Measurements from ENCODE around the gene TLK2.
A peak's percentile ranks its signal among the peaks of the same experiment; 100 is the strongest.
"Not testable (repeated sequence)": the region's sequence is repeated elsewhere in the genome, so short reads cannot be mapped to it uniquely, and the experiment has no call there.

The TLK2 gene

DNA sequence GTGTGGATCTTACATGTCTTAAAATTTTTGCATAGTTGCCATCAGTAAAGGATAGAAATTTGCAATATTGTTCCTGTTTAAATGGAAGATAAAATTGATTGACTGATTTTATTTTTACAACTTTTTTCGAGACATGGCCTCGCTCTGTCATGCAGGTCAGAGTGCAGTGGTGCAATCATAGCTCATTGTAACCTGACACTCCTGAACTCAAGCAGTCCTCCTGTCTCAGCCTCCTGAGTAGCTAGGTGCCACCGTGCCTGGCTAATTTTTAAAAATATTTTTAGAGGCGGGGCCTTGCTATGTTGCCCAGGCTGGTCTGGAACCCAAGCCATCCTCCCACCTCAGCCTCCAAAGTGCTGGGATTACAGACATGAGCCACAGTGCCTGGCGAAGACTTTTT is 42.7 kb downstream of the TLK2 start:
- not testable (repeated sequence) for DNase-seq (ENCODE audit: low read depth); H3K4me3 ChIP-seq (ENCODE audit: low read depth, low read length)

DNA sequence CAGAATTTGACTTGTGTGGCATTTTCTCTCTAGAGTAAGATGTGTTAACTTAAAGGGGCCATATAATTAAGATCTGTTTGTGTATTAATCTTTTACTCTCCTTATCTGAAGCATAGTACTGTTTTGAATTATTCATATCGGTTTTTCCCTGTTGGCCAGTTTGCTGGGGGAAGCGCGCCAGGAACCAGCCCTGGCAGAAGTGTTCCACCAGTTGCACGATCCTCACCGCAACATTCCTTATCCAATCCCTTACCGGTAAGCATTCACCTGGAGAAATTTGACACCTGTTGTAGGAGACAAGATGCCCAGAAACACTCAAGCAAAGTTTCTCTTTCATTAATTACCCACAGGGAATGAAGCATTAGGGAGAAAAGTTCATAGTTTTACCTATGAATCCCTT is 45.5 kb downstream of the TLK2 start:
- not testable (repeated sequence) for H3K4me3 ChIP-seq (ENCODE audit: low read depth, low read length); DNase-seq (ENCODE audit: low read depth)

DNA sequence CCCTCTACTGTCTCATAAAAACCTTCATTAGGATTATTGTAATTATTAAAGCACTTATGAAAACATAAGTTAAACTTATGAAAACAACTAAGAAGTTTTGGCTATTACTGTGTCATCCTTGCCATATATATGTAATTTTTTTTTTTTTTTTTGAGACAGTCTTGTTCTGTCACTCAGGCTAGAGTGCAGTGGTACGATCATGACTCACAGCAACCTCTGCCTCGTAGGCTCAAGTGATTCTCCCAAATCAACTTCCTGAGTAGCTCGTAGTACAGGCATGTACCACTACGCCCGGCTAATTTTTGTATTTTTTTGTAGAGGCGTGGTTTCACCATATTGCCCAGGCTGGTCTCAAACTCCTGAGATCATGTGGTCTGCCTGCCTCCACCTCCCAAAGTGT is 46.7 kb downstream of the TLK2 start:
- DNase-seq (ENCODE audit: low read depth); H3K4me3 ChIP-seq (ENCODE audit: low read depth, low read length): not testable (repeated sequence)

DNA sequence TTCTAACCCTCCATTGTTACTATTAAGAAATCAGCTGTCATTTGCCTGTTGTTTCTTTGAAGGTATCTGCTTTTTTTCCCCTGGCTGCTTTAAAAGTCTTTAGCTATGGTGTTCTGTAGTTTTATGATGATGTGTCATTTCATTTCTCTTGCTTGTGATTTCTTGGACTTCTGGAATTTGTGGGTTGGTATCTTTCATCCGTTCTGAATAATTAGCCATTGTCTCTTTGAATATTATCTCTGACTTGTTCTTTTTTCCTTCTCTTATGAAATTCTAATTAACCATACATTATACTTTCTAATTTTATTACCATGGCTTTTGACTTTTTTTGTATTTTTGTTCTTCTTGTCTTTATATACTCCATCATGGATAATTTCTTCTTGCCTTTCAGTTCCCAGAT is 52.3 kb downstream of the TLK2 start:
- not testable (repeated sequence) for DNase-seq (ENCODE audit: low read depth); H3K4me3 ChIP-seq (ENCODE audit: low read depth, low read length)

DNA sequence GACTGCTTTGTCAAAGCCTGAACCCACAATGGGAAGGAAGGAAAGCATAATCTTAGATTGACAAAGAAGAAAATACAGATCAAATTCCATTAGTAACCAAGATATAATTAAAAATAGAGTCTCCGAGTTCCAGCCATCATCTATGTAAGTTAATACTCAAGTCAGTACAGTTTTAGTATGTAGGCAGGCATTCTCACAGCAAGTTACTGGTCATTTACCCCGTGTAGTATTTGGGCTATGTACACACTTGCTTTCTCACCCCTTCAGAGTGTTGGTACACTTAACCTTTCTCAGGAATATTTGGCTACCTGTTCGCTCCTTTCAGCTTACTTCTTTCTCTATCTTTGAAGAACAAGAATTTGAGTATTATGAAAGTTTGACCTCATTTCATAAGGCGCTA is 57.9 kb downstream of the TLK2 start:
- not testable (repeated sequence) for H3K4me3 ChIP-seq (ENCODE audit: low read depth, low read length); DNase-seq (ENCODE audit: low read depth)

DNA sequence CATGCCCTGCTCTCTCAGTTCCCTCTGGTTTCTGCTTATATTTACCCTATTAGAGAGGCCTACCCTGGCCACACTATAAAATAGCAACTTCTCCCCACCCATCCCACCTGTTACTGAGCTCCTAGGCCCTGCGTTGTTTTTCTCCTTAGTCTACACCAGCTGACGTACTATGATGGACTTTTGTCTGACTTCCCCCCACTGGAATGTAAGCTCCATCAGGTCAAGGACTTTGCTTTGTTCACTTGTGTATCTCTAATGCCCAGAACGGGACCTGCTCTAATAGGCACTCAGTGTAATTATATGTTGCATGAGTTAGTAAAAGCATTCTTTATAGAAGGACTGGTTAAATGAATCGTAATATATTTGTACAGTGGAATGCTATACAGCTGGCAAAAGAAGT is 62.4 kb downstream of the TLK2 start:
- not testable (repeated sequence) for DNase-seq (ENCODE audit: low read depth); H3K4me3 ChIP-seq (ENCODE audit: low read depth, low read length)

DNA sequence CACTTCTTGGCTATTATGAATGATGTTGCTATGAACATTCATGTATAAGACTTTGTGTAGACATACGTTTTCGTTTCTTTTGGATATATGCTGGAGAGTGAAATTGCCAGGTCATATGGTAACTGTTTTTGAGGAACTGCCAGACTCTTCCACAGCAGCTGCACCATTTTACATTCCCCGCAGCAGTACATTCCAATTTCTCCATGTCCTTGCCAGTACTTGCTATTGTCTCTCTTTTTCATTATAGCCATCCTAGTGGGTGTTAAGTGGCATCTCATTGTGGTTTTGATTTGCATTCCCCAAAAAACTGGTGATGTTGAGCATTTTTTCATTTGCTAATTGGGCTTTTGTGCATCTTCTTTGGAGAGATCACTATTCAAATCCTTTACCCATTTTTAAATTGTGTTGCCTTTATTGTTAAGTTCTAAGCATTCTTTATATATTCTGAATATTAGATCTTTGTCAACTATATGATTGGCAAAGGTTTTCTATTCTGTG is 64.7 kb downstream of the TLK2 start:
- not testable (repeated sequence) for H3K4me3 ChIP-seq (ENCODE audit: low read depth, low read length); DNase-seq (ENCODE audit: low read depth)

DNA sequence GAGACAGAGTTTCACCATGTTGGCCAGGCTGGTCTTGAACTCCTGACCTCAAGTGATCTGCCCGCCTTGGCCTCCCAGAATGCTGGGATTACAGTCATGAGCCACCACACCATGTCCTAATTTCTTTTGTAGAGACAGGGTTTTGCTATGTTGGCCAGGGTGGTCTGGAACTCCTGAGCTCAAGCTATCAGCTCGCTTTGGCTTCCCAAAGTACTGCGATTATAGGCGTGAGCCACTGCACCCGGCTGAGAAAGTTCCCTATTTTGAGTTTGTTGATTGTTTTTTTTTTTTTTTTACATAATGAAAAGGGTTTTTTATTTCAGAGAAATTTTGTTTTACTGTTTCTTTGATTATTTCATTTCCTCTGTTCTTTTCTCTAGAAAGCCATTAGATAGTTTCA is 67.4 kb downstream of the TLK2 start:
- H3K4me3 ChIP-seq (ENCODE audit: low read depth, low read length); DNase-seq (ENCODE audit: low read depth): not testable (repeated sequence)

DNA sequence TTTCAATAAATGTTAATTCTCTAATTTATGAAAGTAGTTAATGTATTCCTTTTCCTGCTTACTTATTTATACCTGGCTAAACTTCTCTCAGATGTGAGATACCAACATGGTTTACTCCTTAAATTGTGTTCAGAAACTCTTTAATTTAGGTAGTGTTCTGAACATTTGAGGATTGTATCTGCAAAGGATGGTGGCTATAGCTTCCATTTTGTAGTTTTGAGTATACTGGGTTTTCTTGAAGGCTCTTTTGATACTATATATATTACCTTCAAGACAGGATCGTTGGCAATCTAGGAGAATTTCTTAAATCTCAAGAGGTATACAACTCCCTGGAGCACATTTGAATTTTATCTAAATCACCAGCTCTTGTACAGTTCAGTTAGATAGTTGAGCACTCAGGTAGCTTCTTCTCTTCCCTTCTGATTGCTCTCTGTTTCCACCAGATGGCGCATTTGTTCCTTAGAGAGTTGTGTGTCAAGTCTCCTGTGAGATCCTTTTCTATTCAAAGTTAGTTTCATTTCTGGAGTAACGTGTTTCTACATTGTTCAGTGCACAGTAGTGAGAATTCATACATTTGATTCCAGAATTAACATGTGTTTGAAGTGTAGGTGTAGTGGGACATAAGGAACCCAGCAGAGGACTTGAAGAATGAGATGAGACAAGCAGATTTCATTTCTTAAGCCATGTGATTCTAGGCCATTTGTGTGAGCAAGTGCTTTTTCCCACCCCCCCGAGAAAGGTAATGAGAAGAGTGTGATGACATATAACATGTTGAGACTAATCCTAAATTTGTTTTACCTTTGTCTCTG is 74.4 kb downstream of the TLK2 start:
- DNase-seq (ENCODE audit: low read depth) = peak; percentile 21
- not testable (repeated sequence) for H3K4me3 ChIP-seq (ENCODE audit: low read depth, low read length)
- TF ChIP-seq, protein P1, sequence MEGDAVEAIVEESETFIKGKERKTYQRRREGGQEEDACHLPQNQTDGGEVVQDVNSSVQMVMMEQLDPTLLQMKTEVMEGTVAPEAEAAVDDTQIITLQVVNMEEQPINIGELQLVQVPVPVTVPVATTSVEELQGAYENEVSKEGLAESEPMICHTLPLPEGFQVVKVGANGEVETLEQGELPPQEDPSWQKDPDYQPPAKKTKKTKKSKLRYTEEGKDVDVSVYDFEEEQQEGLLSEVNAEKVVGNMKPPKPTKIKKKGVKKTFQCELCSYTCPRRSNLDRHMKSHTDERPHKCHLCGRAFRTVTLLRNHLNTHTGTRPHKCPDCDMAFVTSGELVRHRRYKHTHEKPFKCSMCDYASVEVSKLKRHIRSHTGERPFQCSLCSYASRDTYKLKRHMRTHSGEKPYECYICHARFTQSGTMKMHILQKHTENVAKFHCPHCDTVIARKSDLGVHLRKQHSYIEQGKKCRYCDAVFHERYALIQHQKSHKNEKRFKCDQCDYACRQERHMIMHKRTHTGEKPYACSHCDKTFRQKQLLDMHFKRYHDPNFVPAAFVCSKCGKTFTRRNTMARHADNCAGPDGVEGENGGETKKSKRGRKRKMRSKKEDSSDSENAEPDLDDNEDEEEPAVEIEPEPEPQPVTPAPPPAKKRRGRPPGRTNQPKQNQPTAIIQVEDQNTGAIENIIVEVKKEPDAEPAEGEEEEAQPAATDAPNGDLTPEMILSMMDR (IDR thresholded peaks at IDR 0.05; ENCODE audit: insufficient read depth, low read depth, low read length, missing control alignments) = peak; percentile 31

DNA sequence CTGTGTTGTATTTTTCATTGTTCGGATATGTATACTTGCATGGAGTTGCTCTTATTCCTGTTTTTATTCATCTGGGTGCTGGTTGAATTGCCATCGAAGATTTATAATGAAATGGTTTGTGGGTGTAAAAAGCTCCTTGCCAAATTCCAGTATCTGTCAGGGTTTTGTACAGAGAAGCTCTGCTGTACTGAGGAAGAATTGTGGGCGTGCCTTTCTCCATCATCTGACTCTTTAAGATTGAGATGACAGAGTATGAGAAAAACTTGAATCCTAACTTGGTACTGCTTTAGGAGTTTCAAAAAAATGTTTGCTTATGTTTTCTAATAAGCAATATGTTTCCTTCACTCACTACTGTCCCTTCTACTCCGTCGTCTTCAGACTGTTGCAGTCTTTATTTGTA is 78.9 kb downstream of the TLK2 start:
- DNase-seq (ENCODE audit: low read depth); H3K4me3 ChIP-seq (ENCODE audit: low read depth, low read length): not testable (repeated sequence)

DNA sequence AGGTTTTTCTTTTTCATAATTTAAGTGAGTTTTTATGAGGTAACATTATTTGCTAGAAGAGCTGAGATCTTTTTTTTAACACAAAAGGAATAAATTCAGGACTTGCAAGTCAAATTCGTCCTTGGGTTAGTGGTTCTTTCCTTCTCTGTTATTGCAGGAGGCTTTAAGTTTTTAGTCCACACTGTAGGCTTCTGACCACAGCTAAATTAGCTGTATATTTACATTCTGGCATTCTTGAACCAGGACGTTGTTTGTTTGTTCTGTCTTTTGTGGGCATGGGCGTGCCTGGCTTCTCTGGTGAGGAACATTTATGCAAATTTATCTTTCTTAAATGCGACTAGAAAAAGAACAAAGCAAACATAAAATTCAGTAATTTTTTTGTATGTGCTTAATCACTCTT is 80.3 kb downstream of the TLK2 start:
- DNase-seq (ENCODE audit: low read depth); H3K4me3 ChIP-seq (ENCODE audit: low read depth, low read length): not testable (repeated sequence)

DNA sequence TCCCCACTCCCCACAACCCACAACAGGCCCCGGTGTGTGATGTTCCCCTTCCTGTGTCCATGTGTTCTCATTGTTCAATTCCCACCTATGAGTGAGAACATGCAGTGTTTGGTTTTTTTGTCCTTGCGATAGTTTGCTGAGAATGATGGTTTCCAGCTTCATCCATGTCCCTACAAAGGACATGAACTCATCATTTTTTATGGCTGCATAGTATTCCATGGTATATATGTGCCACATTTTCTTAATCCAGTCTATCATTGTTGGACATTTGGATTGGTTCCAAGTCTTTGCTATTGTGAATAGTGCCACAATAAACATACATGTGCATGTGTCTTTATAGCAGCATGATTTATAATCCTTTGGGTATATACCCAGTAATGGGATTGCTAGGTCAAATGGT is 82.3 kb downstream of the TLK2 start:
- DNase-seq (ENCODE audit: low read depth) = not testable (repeated sequence)

DNA sequence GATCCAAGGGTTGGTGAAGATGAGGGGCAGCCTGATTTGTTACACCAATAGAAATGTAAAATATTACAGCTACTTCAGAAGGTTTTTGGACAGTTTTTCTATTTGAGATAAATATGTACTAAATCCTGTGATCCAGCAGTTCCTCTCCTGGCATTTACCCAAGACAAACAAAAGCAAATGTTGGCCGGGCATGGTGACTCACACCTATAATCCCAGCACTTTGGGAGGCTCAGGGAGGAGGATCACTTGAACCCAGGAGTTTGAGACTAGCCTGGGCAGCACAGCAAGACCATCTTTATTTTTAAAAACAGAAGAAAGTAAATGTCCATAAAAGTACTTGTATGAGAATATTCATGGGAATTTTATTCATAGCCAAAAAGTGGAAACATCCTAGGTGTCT is 84.0 kb downstream of the TLK2 start:
- TF ChIP-seq, protein P1 (IDR thresholded peaks at IDR 0.05; ENCODE audit: insufficient read depth, low read depth, low read length, missing control alignments) = no peak
- DNase-seq (ENCODE audit: low read depth) = no peak
- no peak overlapping the region for H3K4me3 ChIP-seq (ENCODE audit: low read depth, low read length)

More for the DNA sequence above, 82.3 kb downstream of the TLK2 start:
- not testable (repeated sequence) for H3K4me3 ChIP-seq (ENCODE audit: low read depth, low read length)

Measured in GM12865 (cell line).